Natural killer cell treated with Interleukin-12 subunit alpha and Interleukin-12 subunit beta and Interleukin-15 and Interleukin-18, amount 100 ng/mL, for 72 hours (primary cell): ENCODE results near the gene GCGR. TPM values are rescaled to one million over a fixed set of nuclear protein-coding genes. Genes with fewer than 3 reads are reported as not detected.

Experiments
- ATAC-seq, 2 donors: fragments of 150-1000 bp; cut with Tn5 transposase in 1 of 2; sonication (Bioruptor Pico), chemical (Tn5 transposase) in 1 of 2; 2 replicates each; pipeline ENCODE4 v1.10.0; 2021
- DNase-seq: peaks from one replicate; pipeline ENCODE4 v3.0.0; 2022; ENCODE audit warnings: low spot score
- H3K27ac Mint-ChIP-seq, 2 donors: 1 replicate in 1 of 2; 2 replicates in 1 of 2; pipeline ENCODE4 v1.8.0; 2022; ENCODE audit warnings: mixed read lengths in 2 of 2, mild to moderate bottlenecking in 1 of 2, moderate library complexity in 1 of 2
- H3K27me3 Mint-ChIP-seq, 2 donors: 1 replicate in 1 of 2; 2 replicates in 1 of 2; pipeline ENCODE4 v1.8.0; 2022; ENCODE audit warnings: mixed read lengths in 2 of 2
- H3K36me3 Mint-ChIP-seq: one replicate; pipeline ENCODE4 v1.8.0; 2022; ENCODE audit warnings: mixed read lengths
- H3K4me1 Mint-ChIP-seq, 2 donors: 1 replicate in 1 of 2; 2 replicates in 1 of 2; pipeline ENCODE4 v1.8.0; 2022; ENCODE audit warnings: low read depth in 2 of 2, mixed read lengths in 2 of 2, mild to moderate bottlenecking in 1 of 2
- H3K4me3 Mint-ChIP-seq: one replicate; pipeline ENCODE4 v1.8.0; 2022; ENCODE audit warnings: mixed read lengths
- H3K9me3 Mint-ChIP-seq: 2 replicates; pipeline ENCODE4 v1.8.0; 2022; ENCODE audit warnings: mixed read lengths
- total RNA-seq, 2 donors: library from RNA; stranded (reverse); gene quantifications; one replicate each; pipeline ENCODE4 v1.2.3, GENCODE V29; 2022

GCGR gene
- total RNA-seq, 2 donors from 2014 or later, result not detected

DNA sequence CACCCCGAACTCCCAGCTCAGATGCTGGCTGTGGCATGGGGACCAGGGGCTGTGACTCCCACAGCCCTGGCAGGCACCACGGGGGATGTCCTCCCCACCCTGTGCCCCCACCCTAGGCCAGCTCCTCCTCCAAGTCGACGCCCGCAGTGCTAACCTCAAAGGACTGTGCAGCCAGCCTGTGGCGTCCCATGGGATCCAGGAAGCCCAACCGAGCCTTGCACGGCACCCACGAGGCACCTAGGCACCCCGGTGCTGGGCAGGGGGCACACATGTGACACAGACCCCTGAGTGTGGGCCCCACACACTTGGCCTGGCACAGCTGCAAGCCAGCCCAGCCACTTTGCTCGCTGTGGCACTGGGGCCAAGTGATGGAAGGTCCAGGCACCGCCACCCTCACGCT lies 3.9 kb downstream of the GCGR start:
- Mint-ChIP-seq H3K27me3 (peaks cover 13% of the 10 kb centered on the region in 2 donors), H3K36me3 (no peaks in the 10 kb centered on the region), H3K9me3 (no peaks in the 10 kb centered on the region), H3K27ac (no peak overlapping the region), H3K4me3 (no peak overlapping the region), H3K4me1 (no peaks in the 10 kb centered on the region)
- DNase-seq, result no peak
- ATAC-seq, result no peak

DNA sequence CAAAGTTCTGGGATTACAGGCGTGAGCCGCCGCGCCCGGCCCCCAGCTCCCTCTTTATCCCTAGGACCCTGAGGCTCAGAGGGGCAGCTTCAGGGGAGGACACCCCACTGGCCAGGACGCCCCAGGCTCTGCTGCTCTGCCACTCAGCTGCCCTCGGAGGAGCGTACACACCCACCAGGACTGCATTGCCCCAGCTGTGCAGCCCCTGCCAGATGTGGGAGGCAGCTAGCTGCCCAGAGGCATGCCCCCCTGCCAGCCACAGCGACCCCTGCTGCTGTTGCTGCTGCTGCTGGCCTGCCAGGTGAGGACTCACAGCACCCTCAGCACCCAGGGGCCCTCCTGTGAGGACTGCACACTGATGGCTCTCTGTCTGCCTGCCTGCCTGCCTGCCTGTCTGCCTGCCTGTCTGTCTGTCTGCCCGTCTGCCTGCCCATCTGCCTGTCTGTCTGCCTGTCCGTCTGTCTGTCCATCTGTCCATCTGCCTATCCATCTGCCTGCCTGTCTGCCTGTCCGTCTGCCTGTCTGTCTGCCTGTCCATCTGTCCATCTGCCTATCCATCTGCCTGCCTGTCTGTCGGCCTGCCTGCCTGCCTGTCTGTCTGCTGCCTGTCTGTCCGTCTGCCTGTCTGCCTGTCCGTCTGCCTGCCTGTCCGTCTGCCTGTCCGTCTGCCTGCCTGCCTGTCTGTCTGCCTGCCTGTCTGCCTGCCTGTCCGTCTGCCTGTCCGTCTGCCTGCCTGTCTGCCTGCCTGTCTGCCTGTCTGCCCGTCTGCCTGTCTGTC lies 5.0 kb downstream of the GCGR start:
- H3K27ac Mint-ChIP-seq, result no peak overlapping the region
- no peaks in the 10 kb centered on the region for H3K9me3 Mint-ChIP-seq
- no peaks in the 10 kb centered on the region for H3K36me3 Mint-ChIP-seq
- H3K27me3 Mint-ChIP-seq, result peaks cover 9 to 11% of the 10 kb centered on the region in 2 donors
- H3K4me1 Mint-ChIP-seq, result no peaks in the 10 kb centered on the region
- no peak for DNase-seq
- ATAC-seq, result no peak
- no peak overlapping the region for H3K4me3 Mint-ChIP-seq

- no peak for DNase-seq
Measured at GRCh38 chr17:81809556-81809998, 5.6 kb downstream of the GCGR start.

DNA sequence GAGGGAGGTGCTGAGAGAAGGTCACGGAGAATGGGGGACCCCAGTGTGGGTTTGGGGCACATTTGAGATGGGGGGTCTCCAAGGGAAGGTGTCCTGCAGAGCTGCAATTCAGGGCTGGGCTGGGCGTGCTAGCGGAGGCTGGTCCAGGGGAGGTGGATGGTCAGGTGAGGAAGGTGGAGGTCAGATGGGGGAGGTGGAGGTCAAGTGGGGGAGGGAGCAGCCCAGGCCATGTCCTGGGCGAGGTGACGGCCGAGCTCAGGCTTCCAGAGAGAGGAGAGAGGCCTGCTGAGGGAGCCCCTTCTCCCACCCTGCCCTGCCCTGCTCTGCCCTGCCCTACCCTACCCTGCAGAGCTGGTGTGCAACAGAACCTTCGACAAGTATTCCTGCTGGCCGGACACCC lies 6.5 kb downstream of the GCGR start:
- ATAC-seq (no peak), DNase-seq (no peak)
- peaks cover 9 to 11% of the 10 kb centered on the region in 2 donors for H3K27me3 Mint-ChIP-seq

More at GRCh38 chr17:81809556-81809998, 5.6 kb downstream of the GCGR start:
- Mint-ChIP-seq H3K36me3 (no peaks in the 10 kb centered on the region), H3K4me1 (no peaks in the 10 kb centered on the region), H3K27ac (peak overlapping the region in 1 of 2 donors; percentile 53), H3K27me3 (peaks cover 9 to 11% of the 10 kb centered on the region in 2 donors), H3K9me3 (no peaks in the 10 kb centered on the region), H3K4me3 (no peak overlapping the region)
- ATAC-seq, result no peak

GRCh38 chr17:81810892-81811704 lies 7.1 kb downstream of the GCGR start:
- ATAC-seq (no peak), DNase-seq (no peak)
- no peaks in the 10 kb centered on the region for H3K4me1 Mint-ChIP-seq
- H3K27ac Mint-ChIP-seq, result no peak overlapping the region
- no peaks in the 10 kb centered on the region for H3K36me3 Mint-ChIP-seq
- H3K27me3 Mint-ChIP-seq, result peaks cover 10 to 11% of the 10 kb centered on the region in 2 donors
- no peaks in the 10 kb centered on the region for H3K9me3 Mint-ChIP-seq
- no peak overlapping the region for H3K4me3 Mint-ChIP-seq

More for the DNA sequence above, 6.5 kb downstream of the GCGR start:
- Mint-ChIP-seq H3K27ac (no peak overlapping the region), H3K9me3 (no peaks in the 10 kb centered on the region), H3K4me3 (no peak overlapping the region), H3K36me3 (no peaks in the 10 kb centered on the region), H3K4me1 (no peaks in the 10 kb centered on the region)

- peaks cover 11 to 15% of the 10 kb centered on the region in 2 donors for H3K27me3 Mint-ChIP-seq
- H3K4me1 Mint-ChIP-seq, result no peaks in the 10 kb centered on the region
- H3K36me3 Mint-ChIP-seq, result no peaks in the 10 kb centered on the region
- ATAC-seq, result no peak
- H3K4me3 Mint-ChIP-seq, result no peak overlapping the region
- no peak overlapping the region for H3K27ac Mint-ChIP-seq
- no peak for DNase-seq
- no peaks in the 10 kb centered on the region for H3K9me3 Mint-ChIP-seq
Measured at GRCh38 chr17:81811705-81812570, 8.0 kb downstream of the GCGR start.

- H3K4me3 Mint-ChIP-seq, result no peak overlapping the region
- H3K4me1 Mint-ChIP-seq, result no peaks in the 10 kb centered on the region
- ATAC-seq, result no peak
- DNase-seq, result no peak
- no peaks in the 10 kb centered on the region for H3K9me3 Mint-ChIP-seq
- no peaks in the 10 kb centered on the region for H3K36me3 Mint-ChIP-seq
- H3K27me3 Mint-ChIP-seq, result peaks cover 11 to 19% of the 10 kb centered on the region in 2 donors
- no peak overlapping the region for H3K27ac Mint-ChIP-seq
Measured at GRCh38 chr17:81812571-81813370, 8.8 kb downstream of the GCGR start.

DNA sequence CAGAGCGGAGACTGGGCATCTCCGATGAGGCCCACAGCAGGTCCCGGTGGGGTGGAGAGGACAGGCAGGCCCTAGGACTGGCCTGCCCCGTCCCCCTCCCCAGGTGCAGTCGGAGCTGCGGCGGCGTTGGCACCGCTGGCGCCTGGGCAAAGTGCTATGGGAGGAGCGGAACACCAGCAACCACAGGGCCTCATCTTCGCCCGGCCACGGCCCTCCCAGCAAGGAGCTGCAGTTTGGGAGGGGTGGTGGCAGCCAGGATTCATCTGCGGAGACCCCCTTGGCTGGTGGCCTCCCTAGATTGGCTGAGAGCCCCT lies 9.4 kb downstream of the GCGR start:
- DNase-seq, result no peak
- Mint-ChIP-seq H3K27me3 (peaks cover 11 to 20% of the 10 kb centered on the region in 2 donors), H3K36me3 (no peaks in the 10 kb centered on the region), H3K9me3 (no peaks in the 10 kb centered on the region), H3K4me3 (no peak overlapping the region), H3K27ac (no peak overlapping the region), H3K4me1 (no peaks in the 10 kb centered on the region)
- ATAC-seq, result no peak

DNA sequence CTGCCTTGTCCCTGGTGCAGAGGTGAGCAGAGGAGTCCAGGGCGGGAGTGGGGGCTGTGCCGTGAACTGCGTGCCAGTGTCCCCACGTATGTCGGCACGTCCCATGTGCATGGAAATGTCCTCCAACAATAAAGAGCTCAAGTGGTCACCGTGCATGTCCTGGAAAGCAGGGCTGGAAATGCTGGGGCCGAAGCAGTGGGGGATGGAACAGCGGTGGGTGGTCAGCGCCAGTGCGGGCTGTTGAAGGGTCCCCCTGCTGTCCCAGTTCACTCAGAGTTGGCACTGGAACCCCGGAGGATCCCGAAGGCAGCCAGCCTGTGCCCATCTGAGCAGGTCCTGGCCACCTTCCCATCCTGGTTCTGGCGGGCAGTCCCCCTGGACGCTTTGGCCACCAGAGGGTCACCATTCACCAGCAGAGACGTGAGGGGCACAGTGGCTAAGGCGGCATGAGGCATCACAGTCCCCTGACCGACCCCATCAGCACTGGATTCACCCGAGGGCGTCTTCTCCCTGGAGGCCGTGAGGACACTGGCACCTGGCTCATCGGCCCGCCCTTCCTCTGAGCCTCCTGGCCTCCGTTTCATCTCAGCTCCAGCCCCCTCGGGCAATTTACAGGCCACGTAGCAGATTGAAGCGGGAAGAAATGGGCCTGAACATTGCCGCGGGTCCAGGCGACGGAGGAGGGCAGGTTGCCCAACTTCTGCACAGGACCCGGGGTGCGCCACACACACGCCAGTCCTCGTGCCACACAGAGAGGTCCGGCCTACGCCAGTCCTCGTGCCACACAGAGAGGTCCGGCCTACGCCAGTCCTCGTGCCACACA lies 10.1 kb downstream of the GCGR start:
- Mint-ChIP-seq H3K4me3 (no peak overlapping the region), H3K27me3 (peaks cover 8 to 17% of the 10 kb centered on the region in 2 donors), H3K36me3 (no peaks in the 10 kb centered on the region), H3K4me1 (no peaks in the 10 kb centered on the region), H3K27ac (no peak overlapping the region), H3K9me3 (no peaks in the 10 kb centered on the region)
- DNase-seq (no peak), ATAC-seq (no peak)

DNA sequence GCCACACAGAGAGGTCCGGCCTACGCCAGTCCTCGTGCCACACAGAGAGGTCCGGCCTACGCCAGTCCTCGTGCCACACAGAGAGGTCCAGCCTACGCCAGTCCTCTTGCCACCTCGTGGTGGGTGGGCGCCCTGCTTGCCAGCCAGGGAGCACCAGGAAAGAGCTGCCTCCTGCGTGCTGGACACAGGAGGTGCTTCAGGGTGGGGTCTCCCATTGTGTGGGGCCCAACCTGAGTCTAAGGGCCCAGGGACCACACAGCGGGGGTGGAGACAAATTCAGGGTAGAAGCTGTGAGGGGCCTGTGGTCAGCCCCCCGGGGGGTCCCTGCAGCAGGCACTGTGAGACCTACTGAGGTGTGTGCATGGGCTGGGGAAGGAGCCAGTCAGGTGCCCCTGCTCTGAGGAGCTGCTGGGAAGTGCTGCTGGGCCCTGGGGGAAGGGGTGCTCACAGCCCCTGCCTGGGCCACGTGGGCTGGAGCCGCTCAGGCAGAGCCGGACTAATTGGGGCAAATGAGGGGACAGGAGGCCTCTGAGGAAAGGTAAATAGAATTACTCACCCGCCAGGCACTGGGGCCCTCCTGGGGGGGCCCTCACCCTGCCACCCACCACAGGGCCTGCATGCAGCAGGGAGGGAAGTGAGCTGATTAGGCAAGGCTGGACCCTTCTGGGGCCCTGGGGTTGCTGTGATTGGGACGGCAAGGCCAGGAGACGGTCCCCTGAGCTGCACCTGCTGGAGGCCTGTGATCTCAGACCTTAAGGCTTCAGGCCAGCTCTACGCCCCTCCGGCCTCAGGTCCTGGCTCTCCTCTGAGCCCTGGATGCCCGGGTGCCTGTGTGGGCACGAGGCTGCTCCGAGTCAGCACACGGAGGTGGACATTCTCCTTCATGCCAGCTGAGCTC lies 11.0 kb downstream of the GCGR start:
- H3K27ac Mint-ChIP-seq, result no peak overlapping the region
- H3K4me1 Mint-ChIP-seq, result no peaks in the 10 kb centered on the region
- ATAC-seq (peak in 1 of 2 donors; percentile 8), DNase-seq (no peak)
- H3K36me3 Mint-ChIP-seq, result no peaks in the 10 kb centered on the region
- H3K4me3 Mint-ChIP-seq, result no peak overlapping the region
- peaks cover 0 to 11% of the 10 kb centered on the region in 2 donors for H3K27me3 Mint-ChIP-seq
- no peaks in the 10 kb centered on the region for H3K9me3 Mint-ChIP-seq

GRCh38 chr17:81815646-81815986 lies 11.7 kb downstream of the GCGR start:
- peaks cover 0 to 11% of the 10 kb centered on the region in 2 donors for H3K27me3 Mint-ChIP-seq
- no peak overlapping the region for H3K27ac Mint-ChIP-seq
- no peaks in the 10 kb centered on the region for H3K36me3 Mint-ChIP-seq
- H3K9me3 Mint-ChIP-seq, result no peaks in the 10 kb centered on the region
- H3K4me3 Mint-ChIP-seq, result no peak overlapping the region
- H3K4me1 Mint-ChIP-seq, result no peaks in the 10 kb centered on the region
- DNase-seq, result no peak
- ATAC-seq, result no peak

GRCh38 chr17:81817758-81818147 lies 13.8 kb downstream of the GCGR start:
- H3K27ac Mint-ChIP-seq, result no peak overlapping the region
- H3K36me3 Mint-ChIP-seq, result no peaks in the 10 kb centered on the region
- no peaks in the 10 kb centered on the region for H3K9me3 Mint-ChIP-seq
- peaks cover 0 to 11% of the 10 kb centered on the region in 2 donors for H3K27me3 Mint-ChIP-seq
- H3K4me3 Mint-ChIP-seq, result no peak overlapping the region
- H3K4me1 Mint-ChIP-seq, result no peaks in the 10 kb centered on the region
- DNase-seq (no peak), ATAC-seq (no peak)
